HUDEP-2 (cell line): ENCODE measurements around the gene F2.
"Not testable (repeated sequence)": the region's sequence is repeated elsewhere in the genome, so short reads cannot be mapped to it uniquely, and the experiment has no call there.

Experiments
- DNase-seq, 76 experiments: peaks; one replicate each; lab custom pipeline; 2025; ENCODE audit not compliant: unreplicated experiment in 76 of 76; lab: John Stamatoyannopoulos, UW

F2 gene

DNA sequence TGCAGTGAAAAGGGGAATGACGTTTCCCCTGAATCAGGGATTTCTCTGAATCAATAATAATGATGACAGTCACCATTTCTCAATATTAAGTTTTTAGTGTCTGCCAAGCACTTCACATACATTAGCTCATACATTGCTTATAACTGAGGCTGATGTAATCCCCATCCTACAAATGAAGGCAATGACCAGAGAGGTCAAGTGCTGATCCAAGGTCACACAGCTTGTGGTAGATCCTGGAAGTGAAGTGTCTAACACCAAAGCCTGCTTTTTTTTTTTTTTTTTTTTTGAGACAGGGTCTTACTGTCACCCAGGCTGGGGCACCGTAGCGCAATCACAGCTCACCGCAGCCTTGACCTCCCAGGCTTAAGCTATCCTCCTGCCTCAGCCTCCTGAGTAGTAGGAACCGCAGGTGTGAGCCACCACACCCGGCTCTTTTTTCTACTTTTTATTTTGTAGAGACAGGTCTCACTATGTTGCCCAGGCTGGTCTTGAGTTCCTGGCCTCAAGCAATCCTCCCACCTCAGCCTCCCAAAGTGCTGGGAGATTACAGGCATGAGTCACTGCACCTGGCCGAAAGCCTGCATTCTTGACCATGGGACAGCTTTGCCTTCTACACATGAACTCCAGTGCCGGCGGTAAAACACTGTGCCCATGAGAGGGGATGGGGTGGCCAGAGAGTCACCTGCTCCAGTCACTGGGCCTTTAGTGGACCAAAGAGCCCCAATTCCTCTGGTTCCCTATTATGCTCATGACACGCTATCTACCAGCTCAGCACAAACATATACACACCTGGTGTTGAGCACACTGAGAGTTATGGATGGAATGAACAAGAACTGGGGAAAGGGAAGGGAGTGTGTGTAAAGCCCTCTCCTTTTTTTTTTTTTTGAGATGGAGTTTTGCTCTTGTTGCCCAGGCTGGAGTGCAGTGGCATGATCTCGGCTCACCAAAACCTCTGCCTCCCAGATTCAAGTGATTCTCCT, 36.0 kb upstream of the F2 start:
- no peak for DNase-seq

GRCh38 chr11:46684367-46684766, 34.6 kb upstream of the F2 start:
- DNase-seq, result no peak

DNA sequence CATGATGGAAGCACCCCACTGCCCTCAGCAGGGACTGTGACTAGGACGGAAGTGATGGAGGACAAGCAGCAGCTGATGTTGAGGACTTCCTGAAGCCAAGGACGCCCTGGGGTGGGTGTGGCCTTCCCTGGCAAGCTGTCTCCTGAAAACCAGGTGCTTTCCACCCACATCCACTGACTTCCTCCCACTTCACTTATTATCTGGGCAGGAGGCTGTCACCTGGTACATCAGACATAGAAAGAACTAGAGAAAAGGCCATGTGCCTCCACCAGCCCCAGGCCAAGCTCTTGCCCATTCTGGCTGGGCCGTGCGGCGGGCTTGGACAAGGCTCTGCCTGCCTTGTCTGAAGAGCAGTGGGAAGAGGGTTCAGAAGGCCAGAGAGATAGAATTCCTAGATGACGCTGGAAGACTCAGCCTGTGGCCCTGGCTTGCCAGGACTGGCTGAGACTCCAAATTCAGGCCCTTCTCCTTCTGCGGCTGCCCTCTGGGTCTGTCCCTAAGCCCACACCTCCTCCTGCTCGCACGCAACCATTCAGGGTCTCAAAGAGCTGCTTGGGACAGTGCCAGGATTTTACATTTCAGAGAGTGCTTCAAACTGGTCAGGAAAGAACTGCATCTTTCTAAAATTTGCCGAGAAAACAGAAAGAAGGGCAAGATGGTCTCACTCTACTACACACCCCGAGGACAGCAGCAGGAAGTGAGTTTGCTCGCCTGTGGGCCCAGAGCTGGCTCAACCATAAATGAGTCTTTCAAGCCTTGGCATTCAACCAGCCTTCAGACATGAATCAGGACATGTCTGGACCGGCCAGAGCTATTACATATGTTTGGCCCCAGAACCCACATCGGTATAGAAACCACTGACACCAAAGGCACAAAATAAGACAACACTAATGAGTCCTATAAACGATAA, 31.9 kb upstream of the F2 start:
- DNase-seq, result no peak

- no peak for DNase-seq
Observed at GRCh38 chr11:46690702-46691101, 28.3 kb upstream of the F2 start.

- DNase-seq, result no peak
Observed at GRCh38 chr11:46692450-46692849, 26.6 kb upstream of the F2 start.

DNA sequence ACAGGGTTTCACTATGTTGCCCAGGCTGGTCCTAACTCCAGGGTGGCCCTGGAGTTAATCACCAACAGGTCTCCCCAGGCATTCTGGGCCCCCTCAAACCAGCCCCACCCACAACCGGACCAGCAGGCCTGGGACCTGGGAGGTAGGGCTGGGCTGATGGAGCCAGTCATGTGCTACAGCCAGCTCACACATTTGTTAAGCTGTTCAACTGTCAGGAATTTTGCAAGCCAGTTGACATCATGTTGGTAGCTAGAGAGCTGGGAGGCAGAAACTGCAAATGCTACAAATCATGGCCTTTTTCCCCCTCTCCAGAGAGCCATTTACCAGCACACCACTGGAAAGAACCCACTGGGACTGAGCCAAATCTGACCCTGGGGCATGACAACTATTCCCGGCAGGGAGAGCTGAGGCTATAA, 25.4 kb upstream of the F2 start:
- no peak for DNase-seq

DNA sequence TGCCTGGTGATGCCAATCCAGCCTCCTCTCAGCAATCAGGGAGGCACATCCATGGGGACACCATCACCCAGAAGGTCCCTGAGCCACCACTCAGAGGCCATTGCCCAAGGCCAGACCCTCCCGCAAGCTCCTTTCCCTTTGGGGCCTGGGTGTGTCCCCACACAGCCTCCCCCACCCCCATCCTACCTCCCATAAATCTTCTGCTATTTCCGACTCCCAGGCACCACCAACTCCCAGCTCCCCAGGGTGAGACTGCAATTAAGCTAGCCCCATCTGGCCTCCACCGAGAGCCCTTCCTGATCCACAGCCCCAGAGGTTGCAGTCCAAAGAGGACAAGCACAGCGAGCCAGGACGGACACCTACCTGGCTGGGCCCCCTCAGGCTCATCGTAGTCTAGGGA, 24.9 kb upstream of the F2 start:
- DNase-seq, result no peak

- no peak for DNase-seq
Observed at GRCh38 chr11:46694607-46695006, 24.4 kb upstream of the F2 start.

- no peak for DNase-seq
Observed at GRCh38 chr11:46695345-46696211, 23.4 kb upstream of the F2 start.

DNA sequence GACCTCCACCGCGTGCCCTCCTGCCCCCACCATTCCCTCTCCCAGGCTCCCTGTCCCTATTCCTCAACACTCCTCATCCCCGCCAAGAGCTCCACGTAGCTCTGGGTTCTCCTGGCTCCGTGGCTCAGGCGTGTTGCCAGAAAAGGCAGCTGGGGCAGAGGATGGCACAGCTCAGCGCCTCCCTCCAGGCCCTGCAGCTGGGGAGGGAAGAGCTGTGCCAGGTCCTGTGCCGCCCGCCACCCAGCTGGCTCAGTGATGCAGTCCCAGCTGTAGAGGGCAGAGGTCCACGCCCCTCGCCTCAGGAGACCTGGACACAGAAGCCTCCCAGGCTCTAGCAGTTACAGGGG, 22.8 kb upstream of the F2 start:
- DNase-seq, result no peak

- no peak for DNase-seq
Observed at GRCh38 chr11:46697303-46697702, 21.7 kb upstream of the F2 start.

- no peak for DNase-seq
Observed at GRCh38 chr11:46697723-46698122, 21.3 kb upstream of the F2 start.

- DNase-seq, result no peak
Observed at GRCh38 chr11:46698597-46698996, 20.4 kb upstream of the F2 start.

DNA sequence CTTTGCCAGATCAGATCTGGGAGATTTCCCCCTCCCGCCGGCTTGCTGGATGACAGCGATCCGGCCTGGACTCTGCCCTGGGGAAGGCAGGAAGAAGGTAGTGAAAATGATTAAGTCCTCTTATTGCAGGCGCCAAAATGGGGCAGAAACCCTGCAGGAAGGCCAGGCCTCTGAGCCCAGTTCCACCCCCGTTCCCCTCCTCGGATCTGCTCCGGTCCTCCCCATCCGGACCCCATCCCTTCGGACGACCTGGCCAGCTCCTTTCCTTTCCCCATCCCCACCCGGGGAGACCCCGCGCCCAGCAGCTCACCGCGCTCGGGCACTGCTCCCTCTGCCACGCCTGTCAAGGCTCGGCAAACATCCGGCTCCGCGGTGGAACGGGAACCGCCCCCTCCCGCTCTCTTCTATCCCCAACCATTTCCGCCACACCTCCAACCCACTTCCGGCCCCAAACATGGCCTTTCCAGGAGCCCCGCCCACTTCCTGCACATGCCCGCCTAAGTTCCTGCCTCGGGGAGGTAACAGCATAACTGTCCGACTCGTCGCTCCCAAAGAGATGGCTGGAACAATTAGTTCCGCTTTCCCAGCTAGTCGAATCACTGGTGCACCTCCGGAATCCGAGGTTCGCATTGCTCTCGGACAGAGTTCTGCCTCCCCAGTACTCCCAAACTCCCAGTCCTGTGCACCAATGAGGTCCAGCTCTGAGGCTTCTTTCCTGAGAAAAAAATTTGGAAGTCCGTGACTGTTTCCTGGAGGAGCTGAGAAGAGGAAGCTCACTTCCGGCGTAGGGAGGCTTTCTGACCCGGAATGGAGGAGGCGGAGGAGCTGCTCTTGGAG, 18.6 kb upstream of the F2 start, which contains the start of the genes ARHGAP1 and ZNF408:
ARHGAP1 (minus strand) TSS at position 379 of the 837 bp plus-strand sequence. CDS start 4,512 bp downstream, outside the sequence.
ZNF408 (plus strand) TSS at position 791 of the 837 bp plus-strand sequence; CDS start at position 808, 17 bp downstream.
- peak; percentile 40 to 99 (median 97) for DNase-seq

DNA sequence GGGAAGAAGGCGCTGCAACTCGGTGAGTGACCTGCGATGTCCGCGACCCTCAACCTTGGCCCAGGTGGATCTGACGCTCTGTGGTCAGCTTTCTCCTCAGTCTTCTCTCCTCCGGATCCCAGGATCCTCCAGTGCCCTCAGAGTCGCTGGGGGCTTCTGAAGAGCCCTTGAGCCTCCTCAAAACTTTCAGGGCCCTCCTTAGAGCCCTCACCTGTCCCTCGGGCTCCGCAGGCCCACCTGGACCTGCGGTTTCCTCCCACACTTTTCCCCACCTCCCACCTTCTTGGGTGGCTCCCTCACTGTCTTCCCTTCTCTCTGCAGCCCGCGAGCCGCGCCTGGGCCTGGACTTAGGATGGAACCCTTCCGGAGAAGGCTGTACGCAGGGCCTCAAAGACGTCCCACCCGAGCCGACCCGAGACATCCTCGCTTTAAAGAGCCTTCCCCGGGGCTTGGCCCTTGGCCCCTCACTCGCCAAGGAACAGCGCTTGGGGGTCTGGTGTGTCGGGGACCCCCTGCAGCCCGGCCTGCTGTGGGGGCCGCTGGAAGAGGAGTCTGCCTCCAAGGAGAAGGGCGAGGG, 17.8 kb upstream of the F2 start:
- DNase-seq, result peak in 1 of 76 experiments; percentile 58

- DNase-seq, result no peak
Observed at GRCh38 chr11:46705070-46705688, 13.8 kb upstream of the F2 start.

GRCh38 chr11:46706886-46707285, 12.1 kb upstream of the F2 start:
- DNase-seq, result no peak

DNA sequence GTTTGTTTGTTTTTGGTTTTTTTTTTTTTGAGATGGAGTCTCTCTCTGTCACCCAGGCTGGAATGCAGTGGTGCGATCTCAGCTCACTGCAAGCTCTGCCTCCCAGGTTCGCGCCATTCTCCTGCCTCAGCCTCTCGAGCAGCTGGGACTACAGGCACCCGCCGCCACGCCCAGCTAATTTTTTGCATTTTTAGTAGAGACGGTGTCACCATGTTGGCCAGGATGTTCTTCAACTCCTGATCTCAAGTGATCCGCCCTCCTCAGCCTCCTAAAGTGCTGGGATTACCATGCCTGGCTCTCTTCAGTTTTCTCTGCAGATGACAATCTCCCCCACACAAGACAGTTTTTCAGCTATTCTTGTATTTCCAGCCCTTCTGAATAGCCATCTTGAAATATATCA, 9.7 kb upstream of the F2 start:
- not testable (repeated sequence) for DNase-seq

DNA sequence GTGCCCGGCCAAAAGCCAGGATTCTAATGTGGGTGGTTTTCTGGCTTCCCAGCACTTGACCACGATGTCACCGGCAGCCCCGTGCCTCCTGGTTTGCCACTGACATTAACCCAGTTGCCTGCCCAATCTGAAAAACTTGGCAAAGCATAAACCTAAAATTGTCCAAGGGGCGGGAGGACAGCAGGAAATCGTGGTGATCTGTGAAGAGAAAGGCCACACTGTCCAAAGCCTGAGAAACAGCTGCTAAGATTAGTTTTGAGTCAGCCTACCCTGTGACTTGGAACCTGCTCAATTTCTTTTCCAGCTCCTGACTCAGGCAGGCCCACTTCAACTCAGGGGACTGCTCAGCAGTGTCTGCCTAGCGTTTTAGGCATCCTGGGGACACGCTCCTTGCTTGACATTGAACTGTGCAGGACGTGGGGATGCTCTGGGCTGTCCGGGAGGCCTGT, 8.2 kb upstream of the F2 start:
- no peak for DNase-seq
